A673 (cell line): ENCODE measurements around the gene DDB1. TPM values are rescaled to one million over a fixed set of nuclear protein-coding genes. Genes with fewer than 3 reads are reported as not detected.

Experiments
- BruUV-seq: library from RNA; stranded (reverse); fragments of 400-500 nt; replicated peaks from 2 replicates; lab custom pipeline; 2021; lab: Mats Ljungman, UMichigan
- CTCF ChIA-PET: fragments of 300-600 bp; sonication (Branson Sonifier 250); formaldehyde crosslinking; loops from one replicate; lab custom pipeline; 2022; ENCODE audit warnings: antibody characterized with exemption; lab: Charles Lee
- POLR2A ChIA-PET: fragments of 300-600 bp; sonication (Branson Sonifier 250); formaldehyde crosslinking; loops from one replicate; lab custom pipeline; 2022; ENCODE audit warnings: antibody characterized with exemption; ENCODE audit not compliant: low non-redundant PET; lab: Charles Lee
- DNase-seq: peaks from one replicate; pipeline ENCODE4 v3.0.0-alpha.2; 2015; ENCODE audit warnings: low spot score
- H3K27ac ChIP-seq: fragments of 200-600 bp; sonication (generic); 2 replicates; pipeline ENCODE4 v1.5.1; 2016; ENCODE audit warnings: mixed run types, low read depth, mild to moderate bottlenecking, mixed read lengths, antibody characterized with exemption, low read length; ENCODE audit not compliant: poor library complexity, severe bottlenecking
- H3K27me3 ChIP-seq: fragments of 200-600 bp; sonication (generic); replicated peaks from 2 replicates; pipeline ENCODE4 v1.6.1; 2017; ENCODE audit warnings: mixed run types, low read depth, mild to moderate bottlenecking, mixed read lengths, antibody characterized with exemption, low read length; ENCODE audit not compliant: insufficient read depth, poor library complexity
- H3K36me3 ChIP-seq: fragments of 200-600 bp; sonication (generic); 2 replicates; pipeline ENCODE4 v1.6.1; 2016; ENCODE audit warnings: mixed run types, mild to moderate bottlenecking, mixed read lengths, antibody characterized with exemption, low read length; ENCODE audit not compliant: insufficient read depth, poor library complexity, severe bottlenecking
- H3K4me1 ChIP-seq: fragments of 200-600 bp; sonication (generic); 2 replicates; pipeline ENCODE4 v1.6.1; 2017; ENCODE audit warnings: mixed run types, mild to moderate bottlenecking, mixed read lengths, antibody characterized with exemption, low read length; ENCODE audit not compliant: insufficient read depth, poor library complexity, severe bottlenecking
- H3K4me3 ChIP-seq: fragments of 200-600 bp; sonication (generic); 2 replicates; pipeline ENCODE4 v1.5.1; 2016; ENCODE audit warnings: low read depth, mixed run types, mild to moderate bottlenecking, mixed read lengths, low read length; ENCODE audit not compliant: poor library complexity, severe bottlenecking
- H3K9me3 ChIP-seq: fragments of 200-600 bp; sonication (generic); 2 replicates; pipeline ENCODE4 v1.6.1; 2016; ENCODE audit warnings: mixed run types, low read depth, mild to moderate bottlenecking, mixed read lengths, antibody characterized with exemption, low read length; ENCODE audit not compliant: poor library complexity, severe bottlenecking
- EZH2 ChIP-seq: fragments of 200-600 bp; sonication (generic); IDR thresholded peaks from 2 replicates; pipeline ENCODE4 v1.6.1; 2017; ENCODE audit warnings: borderline replicate concordance, low read depth, mild to moderate bottlenecking, mixed read lengths, antibody characterized with exemption, low read length; ENCODE audit not compliant: poor library complexity, severe bottlenecking
- intact Hi-C: fragments of 100-400 bp; cut with micrococcal nuclease; formaldehyde crosslinking; loops from one replicate; pipeline ENCODE4 v1.10.0; 2022; ENCODE audit not compliant: unreplicated experiment
- total RNA-seq: library from RNA; stranded (reverse); gene quantifications from 2 replicates; pipeline ENCODE4 v1.2.3, GENCODE V29; 2021
- TF ChIP-seq, protein P1 (sequence below): fragments of 300-800, 200-600 bp; sonication (generic); conservative IDR thresholded peaks from 2 replicates; pipeline ENCODE4 v1.5.1; 2017; ENCODE audit warnings: low read depth, mild to moderate bottlenecking, antibody characterized with exemption, low read length, moderate library complexity, mixed read lengths

The DDB1 gene
- total RNA-seq, 1 experiment from 2014 or later = 305 TPM

DNA sequence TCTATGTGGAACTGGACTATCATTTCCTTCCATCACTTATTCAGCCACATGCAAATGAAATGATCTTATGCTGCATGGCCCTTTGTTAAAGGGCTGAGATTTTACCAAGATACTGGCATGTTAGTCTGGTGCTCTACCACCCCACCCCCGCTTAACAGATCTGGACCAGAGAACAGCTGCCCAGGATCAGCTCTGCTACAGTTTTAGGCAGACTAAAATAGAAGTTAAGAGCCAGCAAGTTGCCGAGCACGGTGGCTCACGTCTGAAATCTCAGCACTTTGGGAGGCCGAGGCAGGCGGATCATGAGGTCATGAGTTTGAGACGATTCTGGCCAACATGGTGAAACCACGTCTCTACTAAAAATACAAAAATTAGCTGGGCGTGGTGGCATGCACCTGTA lies 4.6 kb downstream of the DDB1 start:
- TF ChIP-seq, protein P1, sequence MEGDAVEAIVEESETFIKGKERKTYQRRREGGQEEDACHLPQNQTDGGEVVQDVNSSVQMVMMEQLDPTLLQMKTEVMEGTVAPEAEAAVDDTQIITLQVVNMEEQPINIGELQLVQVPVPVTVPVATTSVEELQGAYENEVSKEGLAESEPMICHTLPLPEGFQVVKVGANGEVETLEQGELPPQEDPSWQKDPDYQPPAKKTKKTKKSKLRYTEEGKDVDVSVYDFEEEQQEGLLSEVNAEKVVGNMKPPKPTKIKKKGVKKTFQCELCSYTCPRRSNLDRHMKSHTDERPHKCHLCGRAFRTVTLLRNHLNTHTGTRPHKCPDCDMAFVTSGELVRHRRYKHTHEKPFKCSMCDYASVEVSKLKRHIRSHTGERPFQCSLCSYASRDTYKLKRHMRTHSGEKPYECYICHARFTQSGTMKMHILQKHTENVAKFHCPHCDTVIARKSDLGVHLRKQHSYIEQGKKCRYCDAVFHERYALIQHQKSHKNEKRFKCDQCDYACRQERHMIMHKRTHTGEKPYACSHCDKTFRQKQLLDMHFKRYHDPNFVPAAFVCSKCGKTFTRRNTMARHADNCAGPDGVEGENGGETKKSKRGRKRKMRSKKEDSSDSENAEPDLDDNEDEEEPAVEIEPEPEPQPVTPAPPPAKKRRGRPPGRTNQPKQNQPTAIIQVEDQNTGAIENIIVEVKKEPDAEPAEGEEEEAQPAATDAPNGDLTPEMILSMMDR = no peak
- no peak for TF ChIP-seq EZH2
- ChIA-PET POLR2A (no interaction called here), CTCF (no interaction called here)
- H3K36me3 ChIP-seq = peaks cover 56% of the 10 kb centered on the region
- no peak overlapping the region for H3K4me3 ChIP-seq
- peaks cover 12% of the 10 kb centered on the region for H3K4me1 ChIP-seq
- no peaks in the 10 kb centered on the region for H3K9me3 ChIP-seq
- intact Hi-C loops = no loop called here
- H3K27me3 ChIP-seq = no peaks in the 10 kb centered on the region
- no peak for DNase-seq
- no peak overlapping the region for H3K27ac ChIP-seq
- BruUV-seq = no TSS peak

DNA sequence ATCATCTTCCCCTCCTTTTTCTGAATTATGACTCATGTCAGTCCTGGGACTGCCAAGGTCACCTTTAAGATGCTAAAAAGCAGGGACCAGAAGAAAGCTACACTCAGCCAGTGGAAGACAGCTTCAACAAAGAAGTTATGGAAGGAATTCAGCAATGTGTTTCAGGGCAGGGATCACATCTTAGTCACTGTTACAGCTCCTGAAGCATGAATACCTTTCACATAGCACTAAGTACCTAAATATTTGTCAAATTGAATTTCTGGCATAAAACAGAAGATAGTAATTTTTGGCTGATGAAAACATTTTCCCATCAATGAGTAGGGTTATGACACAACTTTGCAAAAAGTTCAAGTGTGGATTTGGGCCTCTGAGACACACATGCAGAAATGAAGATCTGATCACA lies 5.2 kb downstream of the DDB1 start:
- Histone ChIP-seq H3K36me3 (peaks cover 63% of the 10 kb centered on the region), H3K4me1 (peaks cover 12% of the 10 kb centered on the region), H3K27me3 (no peaks in the 10 kb centered on the region), H3K27ac (no peak overlapping the region), H3K9me3 (no peaks in the 10 kb centered on the region), H3K4me3 (no peak overlapping the region)
- BruUV-seq = no TSS peak
- ChIA-PET POLR2A (no interaction called here), CTCF (no interaction called here)
- no peak for DNase-seq
- TF ChIP-seq, protein P1 = no peak
- intact Hi-C loops = no loop called here

DNA sequence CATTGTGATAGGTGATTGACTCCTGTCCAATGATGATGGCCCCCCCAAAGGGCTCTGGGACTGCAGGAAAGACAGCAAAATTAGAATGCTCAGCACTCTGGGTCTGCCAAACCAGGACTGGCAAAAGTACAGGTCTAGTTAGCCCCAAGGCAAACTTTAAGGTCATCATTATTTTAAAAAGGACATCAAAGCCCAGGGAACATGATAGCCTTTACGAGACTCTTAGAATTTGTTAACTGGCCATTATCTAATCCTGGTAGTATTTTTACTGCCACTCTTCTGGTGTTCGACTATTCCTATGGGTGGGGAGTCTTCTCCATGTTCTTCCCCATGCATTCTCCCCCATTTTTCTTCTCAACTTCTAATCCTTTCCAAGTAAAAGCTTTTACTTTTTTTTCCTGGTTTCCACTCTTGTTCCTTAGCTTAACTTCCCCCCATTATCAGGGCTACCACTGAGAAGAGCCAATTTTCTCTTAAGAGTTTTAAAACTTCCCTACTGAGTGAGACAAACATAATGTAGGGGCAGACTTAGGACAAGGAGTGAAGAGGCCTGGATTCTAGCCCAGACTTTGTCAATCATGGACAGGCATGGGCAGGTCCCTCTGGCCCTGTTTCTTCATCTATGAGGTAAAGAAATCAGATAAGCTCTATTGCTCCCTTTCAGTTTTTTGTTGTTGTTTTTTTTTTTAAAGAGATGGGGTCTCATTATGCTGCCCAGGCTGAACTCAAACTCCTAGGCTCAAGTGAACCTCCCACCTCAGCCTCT lies 7.1 kb downstream of the DDB1 start:
- no peaks in the 10 kb centered on the region for H3K9me3 ChIP-seq
- no peaks in the 10 kb centered on the region for H3K27me3 ChIP-seq
- no TSS peak for BruUV-seq
- H3K36me3 ChIP-seq = peaks cover 81% of the 10 kb centered on the region
- CTCF ChIA-PET = no interaction called here
- H3K4me3 ChIP-seq = no peak overlapping the region
- no peak overlapping the region for H3K27ac ChIP-seq
- H3K4me1 ChIP-seq = peaks cover 7% of the 10 kb centered on the region
- DNase-seq = peak; percentile 27
- POLR2A ChIA-PET = no interaction called here
- TF ChIP-seq EZH2 = no peak
- TF ChIP-seq, protein P1 = no peak
- intact Hi-C loops = no loop called here
